ENCODE measurements around the gene TMEM183A.

TMEM183A gene

DNA sequence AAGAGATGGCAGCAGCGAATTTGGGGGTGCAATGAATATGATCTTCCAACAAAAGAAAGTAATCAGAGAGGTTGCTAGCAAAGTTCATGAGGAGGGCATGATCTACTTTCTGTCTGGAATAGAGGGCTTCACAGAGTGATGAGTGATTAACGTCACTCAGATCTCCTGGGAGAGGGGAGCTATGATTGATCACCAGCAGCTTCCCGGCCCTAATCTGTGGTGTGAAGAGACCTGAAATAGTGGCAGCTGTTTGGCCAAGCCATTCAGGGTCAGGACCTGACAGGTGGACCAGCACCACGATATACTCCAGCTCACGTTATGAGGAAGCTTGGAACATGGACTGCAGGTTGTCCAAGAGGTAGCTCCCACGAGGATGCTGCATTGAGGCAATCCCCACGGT, 19.9 kb upstream of the TMEM183A start:
- Histone ChIP-seq H3K36me3 (replicated peaks; ENCODE audit: insufficient read depth, low read length) (no peaks in the 10 kb centered on the region), H3K9me2 (replicated peaks; ENCODE audit: insufficient read depth, low read length) (no peaks in the 10 kb centered on the region), H3K9ac (ENCODE audit: low read length) (no peak overlapping the region), H3F3A (ENCODE audit: insufficient read depth, low read length) (no peaks in the 10 kb centered on the region), H3K27ac (ENCODE audit: low read length) (no peak overlapping the region), H3K4me2 (ENCODE audit: low read depth, low read length) (no peak overlapping the region), H3K9me3 (replicated peaks; ENCODE audit: insufficient read depth, low read length) (no peaks in the 10 kb centered on the region), H3K4me3 (ENCODE audit: low read length) (no peak overlapping the region), H2AFZ (ENCODE audit: low read length) (no peak overlapping the region), H4K20me1 (ENCODE audit: insufficient read depth, low read length) (no peaks in the 10 kb centered on the region), H3K27me3 (replicated peaks; ENCODE audit: insufficient read depth, low read length) (no peaks in the 10 kb centered on the region), H3K79me2 (ENCODE audit: low read length) (no peaks in the 10 kb centered on the region), H3K4me1 (ENCODE audit: low read length) (no peaks in the 10 kb centered on the region)
- TF ChIP-seq EZH2 (optimal IDR thresholded peaks at IDR 0.05; ENCODE audit: low read depth, low read length) (no peak), EZH2phosphoT487 (IDR thresholded peaks at IDR 0.05; ENCODE audit: low read length) (no peak)
- TF ChIP-seq, protein P1, sequence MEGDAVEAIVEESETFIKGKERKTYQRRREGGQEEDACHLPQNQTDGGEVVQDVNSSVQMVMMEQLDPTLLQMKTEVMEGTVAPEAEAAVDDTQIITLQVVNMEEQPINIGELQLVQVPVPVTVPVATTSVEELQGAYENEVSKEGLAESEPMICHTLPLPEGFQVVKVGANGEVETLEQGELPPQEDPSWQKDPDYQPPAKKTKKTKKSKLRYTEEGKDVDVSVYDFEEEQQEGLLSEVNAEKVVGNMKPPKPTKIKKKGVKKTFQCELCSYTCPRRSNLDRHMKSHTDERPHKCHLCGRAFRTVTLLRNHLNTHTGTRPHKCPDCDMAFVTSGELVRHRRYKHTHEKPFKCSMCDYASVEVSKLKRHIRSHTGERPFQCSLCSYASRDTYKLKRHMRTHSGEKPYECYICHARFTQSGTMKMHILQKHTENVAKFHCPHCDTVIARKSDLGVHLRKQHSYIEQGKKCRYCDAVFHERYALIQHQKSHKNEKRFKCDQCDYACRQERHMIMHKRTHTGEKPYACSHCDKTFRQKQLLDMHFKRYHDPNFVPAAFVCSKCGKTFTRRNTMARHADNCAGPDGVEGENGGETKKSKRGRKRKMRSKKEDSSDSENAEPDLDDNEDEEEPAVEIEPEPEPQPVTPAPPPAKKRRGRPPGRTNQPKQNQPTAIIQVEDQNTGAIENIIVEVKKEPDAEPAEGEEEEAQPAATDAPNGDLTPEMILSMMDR (IDR thresholded peaks at IDR 0.05; ENCODE audit: low read length) = no peak
- no peak for DNase-seq

DNA sequence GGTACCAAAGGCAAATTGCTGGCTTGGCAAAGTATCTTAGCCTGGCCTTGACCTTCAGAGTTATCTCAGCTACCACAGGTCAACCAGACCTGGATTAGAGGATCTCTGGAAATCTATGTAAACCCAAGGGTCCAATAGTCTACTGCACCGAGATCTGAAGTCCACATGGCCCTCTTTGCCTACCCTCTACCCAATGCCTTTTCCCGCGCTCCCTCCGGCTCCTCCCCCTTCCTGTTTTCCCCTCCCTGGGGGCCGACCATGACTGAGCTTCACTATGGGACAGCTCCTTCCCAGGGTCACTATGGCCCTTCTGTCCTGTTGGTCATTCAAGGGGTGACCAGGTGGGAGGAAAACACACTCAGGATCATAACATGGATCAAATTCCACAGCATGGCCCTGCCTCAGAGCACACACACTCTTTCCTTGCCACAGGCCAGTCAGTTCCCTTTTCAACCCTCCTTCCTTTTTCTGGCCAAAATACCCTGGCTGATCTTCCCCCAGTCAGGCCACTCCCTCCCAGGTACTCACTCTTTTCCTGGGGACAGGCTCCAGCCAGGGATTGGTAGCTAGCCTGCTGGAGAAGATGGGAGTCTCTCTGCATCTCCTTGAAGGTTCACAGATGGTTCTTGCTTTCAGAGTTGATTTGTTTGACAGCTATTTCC, 19.1 kb upstream of the TMEM183A start:
- Histone ChIP-seq H3K9me2 (replicated peaks; ENCODE audit: insufficient read depth, low read length) (no peaks in the 10 kb centered on the region), H3K4me2 (ENCODE audit: low read depth, low read length) (no peak overlapping the region), H3K9me3 (replicated peaks; ENCODE audit: insufficient read depth, low read length) (no peaks in the 10 kb centered on the region), H3K79me2 (ENCODE audit: low read length) (no peaks in the 10 kb centered on the region), H4K20me1 (ENCODE audit: insufficient read depth, low read length) (no peaks in the 10 kb centered on the region), H3K4me1 (ENCODE audit: low read length) (no peaks in the 10 kb centered on the region), H3K4me3 (ENCODE audit: low read length) (no peak overlapping the region), H3K9ac (ENCODE audit: low read length) (no peak overlapping the region), H3F3A (ENCODE audit: insufficient read depth, low read length) (no peaks in the 10 kb centered on the region), H2AFZ (ENCODE audit: low read length) (no peak overlapping the region), H3K27me3 (replicated peaks; ENCODE audit: insufficient read depth, low read length) (no peaks in the 10 kb centered on the region), H3K36me3 (replicated peaks; ENCODE audit: insufficient read depth, low read length) (no peaks in the 10 kb centered on the region), H3K27ac (ENCODE audit: low read length) (no peak overlapping the region)
- DNase-seq = no peak
- TF ChIP-seq EZH2phosphoT487 (IDR thresholded peaks at IDR 0.05; ENCODE audit: low read length) = no peak
- TF ChIP-seq, protein P1 (IDR thresholded peaks at IDR 0.05; ENCODE audit: low read length) = no peak
- no peak for TF ChIP-seq EZH2 (optimal IDR thresholded peaks at IDR 0.05; ENCODE audit: low read depth, low read length)

- no peak overlapping the region for H3K4me3 ChIP-seq (ENCODE audit: low read length)
- H3K79me2 ChIP-seq (ENCODE audit: low read length) = no peaks in the 10 kb centered on the region
- H3K9me2 ChIP-seq (replicated peaks; ENCODE audit: insufficient read depth, low read length) = no peaks in the 10 kb centered on the region
- no peaks in the 10 kb centered on the region for H3F3A ChIP-seq (ENCODE audit: insufficient read depth, low read length)
- no peaks in the 10 kb centered on the region for H4K20me1 ChIP-seq (ENCODE audit: insufficient read depth, low read length)
- no peak overlapping the region for H3K9ac ChIP-seq (ENCODE audit: low read length)
- H3K27ac ChIP-seq (ENCODE audit: low read length) = no peak overlapping the region
- H3K4me2 ChIP-seq (ENCODE audit: low read depth, low read length) = no peak overlapping the region
- no peak for TF ChIP-seq EZH2phosphoT487 (IDR thresholded peaks at IDR 0.05; ENCODE audit: low read length)
- TF ChIP-seq EZH2 (optimal IDR thresholded peaks at IDR 0.05; ENCODE audit: low read depth, low read length) = no peak
- TF ChIP-seq, protein P1 (IDR thresholded peaks at IDR 0.05; ENCODE audit: low read length) = no peak
- H3K27me3 ChIP-seq (replicated peaks; ENCODE audit: insufficient read depth, low read length) = no peaks in the 10 kb centered on the region
- no peak for DNase-seq
- H3K36me3 ChIP-seq (replicated peaks; ENCODE audit: insufficient read depth, low read length) = no peaks in the 10 kb centered on the region
- H3K4me1 ChIP-seq (ENCODE audit: low read length) = no peaks in the 10 kb centered on the region
- no peak overlapping the region for H2AFZ ChIP-seq (ENCODE audit: low read length)
- no peaks in the 10 kb centered on the region for H3K9me3 ChIP-seq (replicated peaks; ENCODE audit: insufficient read depth, low read length)
Observed at GRCh38 chr1:202989879-202990278, 17.3 kb upstream of the TMEM183A start.

All from MM.1S (cell line).